ENCODE data around the gene ATXN7L2. TPM values are rescaled to one million over a fixed set of nuclear protein-coding genes. Genes with fewer than 3 reads are reported as not detected.

The ATXN7L2 gene
- total RNA-seq = 5.5 TPM

GRCh38 chr1:109483672-109484518, at the start of gene ATXN7L2:
TSS of gene ATXN7L2 (plus strand) at chr1:109483905. CDS start at chr1:109483954, 49 bp downstream.

GRCh38 chr1:109466452-109467300, 17.0 kb upstream of the ATXN7L2 start, which contains the start of gene SYPL2:
TSS of gene SYPL2 (plus strand) at chr1:109466546. CDS start at chr1:109466844, 298 bp downstream.

GRCh38 chr1:109493805-109494539, 10.3 kb downstream of the ATXN7L2 start, which contains the start of gene CYB561D1:
TSS of gene CYB561D1 (plus strand) at chr1:109494094. CDS start at chr1:109494140, 46 bp downstream.

GRCh38 chr1:109509176-109510134, 25.8 kb downstream of the ATXN7L2 start, which contains the start of gene AMIGO1:
TSS of gene AMIGO1 (minus strand) at chr1:109509727. CDS start at chr1:109508912, 815 bp downstream.

GRCh38 chr1:109539676-109540075, 56.0 kb downstream of the ATXN7L2 start, which contains the start of gene GPR61:
TSS of gene GPR61 (plus strand) at chr1:109539872. CDS start at chr1:109543023, 3,151 bp downstream.

Other genes starting within 250 kb of the ATXN7L2 start
- gene CELSR2, start 234.4 kb upstream of the ATXN7L2 start, total RNA-seq = 40.8 TPM
- 12.0 TPM for gene PSRC1, start 200.8 kb upstream of the ATXN7L2 start, total RNA-seq
- 0.23 TPM for gene MYBPHL, start 176.9 kb upstream of the ATXN7L2 start, total RNA-seq
- gene SORT1, start 86.0 kb upstream of the ATXN7L2 start, total RNA-seq = 73.8 TPM
- gene PSMA5, start 57.5 kb upstream of the ATXN7L2 start, total RNA-seq = 42.9 TPM
- not detected for gene SYPL2, start 17.4 kb upstream of the ATXN7L2 start, total RNA-seq
- gene CYB561D1, start 10.2 kb downstream of the ATXN7L2 start, total RNA-seq = 6.9 TPM
- 16.6 TPM for gene AMIGO1, start 25.8 kb downstream of the ATXN7L2 start, total RNA-seq
- gene GPR61, start 56.0 kb downstream of the ATXN7L2 start, total RNA-seq = 17.8 TPM
- gene GNAI3, start 64.7 kb downstream of the ATXN7L2 start, total RNA-seq = 12.9 TPM
- not detected for gene GNAT2, start 135.7 kb downstream of the ATXN7L2 start, total RNA-seq
- gene AMPD2, start 135.9 kb downstream of the ATXN7L2 start, total RNA-seq = 70.8 TPM
- gene GSTM4, start 172.2 kb downstream of the ATXN7L2 start, total RNA-seq = 9.7 TPM
- gene GSTM2, start 184.2 kb downstream of the ATXN7L2 start, total RNA-seq = 33.0 TPM
- 15.0 TPM for gene GSTM1, start 203.9 kb downstream of the ATXN7L2 start, total RNA-seq
- gene GSTM5, start 228.3 kb downstream of the ATXN7L2 start, total RNA-seq = 6.2 TPM